ENCODE data around the gene CCDC73. TPM values are rescaled to one million over a fixed set of nuclear protein-coding genes. Genes with fewer than 3 reads are reported as not detected.

The CCDC73 gene
- total RNA-seq, 6 experiments from 2014 or later = 0.18 to 0.44 (median 0.26) TPM

GRCh38 chr11:32752001-32752400 lies 42.5 kb downstream of the CCDC73 start:
- no peaks in the 10 kb centered on the region for H3K9me3 ChIP-seq
- no peaks in the 10 kb centered on the region for H3K27me3 ChIP-seq
- no peak for DNase-seq
- H3K27ac ChIP-seq = no peak overlapping the region
- intact Hi-C loops (cut with DNase I) = no loop called here
- TF ChIP-seq, protein P1, sequence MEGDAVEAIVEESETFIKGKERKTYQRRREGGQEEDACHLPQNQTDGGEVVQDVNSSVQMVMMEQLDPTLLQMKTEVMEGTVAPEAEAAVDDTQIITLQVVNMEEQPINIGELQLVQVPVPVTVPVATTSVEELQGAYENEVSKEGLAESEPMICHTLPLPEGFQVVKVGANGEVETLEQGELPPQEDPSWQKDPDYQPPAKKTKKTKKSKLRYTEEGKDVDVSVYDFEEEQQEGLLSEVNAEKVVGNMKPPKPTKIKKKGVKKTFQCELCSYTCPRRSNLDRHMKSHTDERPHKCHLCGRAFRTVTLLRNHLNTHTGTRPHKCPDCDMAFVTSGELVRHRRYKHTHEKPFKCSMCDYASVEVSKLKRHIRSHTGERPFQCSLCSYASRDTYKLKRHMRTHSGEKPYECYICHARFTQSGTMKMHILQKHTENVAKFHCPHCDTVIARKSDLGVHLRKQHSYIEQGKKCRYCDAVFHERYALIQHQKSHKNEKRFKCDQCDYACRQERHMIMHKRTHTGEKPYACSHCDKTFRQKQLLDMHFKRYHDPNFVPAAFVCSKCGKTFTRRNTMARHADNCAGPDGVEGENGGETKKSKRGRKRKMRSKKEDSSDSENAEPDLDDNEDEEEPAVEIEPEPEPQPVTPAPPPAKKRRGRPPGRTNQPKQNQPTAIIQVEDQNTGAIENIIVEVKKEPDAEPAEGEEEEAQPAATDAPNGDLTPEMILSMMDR (IDR thresholded peaks at IDR 0.05) = no peak
- no peak for TF ChIP-seq POLR2A (IDR thresholded peaks at IDR 0.05)
- ATAC-seq = no peak
- H3K4me3 ChIP-seq = no peak overlapping the region
- 89% methylated on average over 2 of the region's 2 CpGs for WGBS (ENCODE audit: insufficient coverage, low coverage, low lambda C conversion rate, missing lambda C conversion rate)
- no peaks in the 10 kb centered on the region for H3K4me1 ChIP-seq
- no peaks in the 10 kb centered on the region for H3K36me3 ChIP-seq

DNA sequence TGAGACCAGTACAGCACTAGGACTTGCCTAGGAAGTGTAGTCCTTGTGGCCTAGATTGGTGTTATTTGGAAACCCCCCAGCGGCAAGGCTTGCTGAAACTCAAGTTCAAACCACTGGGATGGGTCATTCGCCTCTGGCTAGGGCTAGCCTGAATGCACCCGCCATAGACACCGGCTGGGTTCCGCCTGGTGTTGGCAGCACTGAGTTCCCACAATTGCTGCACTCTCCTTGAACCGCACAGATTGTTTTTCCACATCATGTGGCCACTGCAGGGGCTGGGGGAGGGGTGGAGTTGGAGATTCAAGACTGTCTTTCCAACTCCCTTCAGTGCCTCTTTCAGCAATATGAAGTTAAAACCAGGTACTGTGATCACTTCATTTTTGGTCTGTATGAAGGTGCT lies 43.1 kb downstream of the CCDC73 start:
- H3K27ac ChIP-seq = no peak overlapping the region
- no peak for TF ChIP-seq POLR2A (IDR thresholded peaks at IDR 0.05)
- TF ChIP-seq, protein P1 (IDR thresholded peaks at IDR 0.05) = no peak
- intact Hi-C loops (cut with DNase I) = no loop called here
- no peaks in the 10 kb centered on the region for H3K9me3 ChIP-seq
- ATAC-seq (no peak), DNase-seq (no peak)
- H3K36me3 ChIP-seq = no peaks in the 10 kb centered on the region
- WGBS (ENCODE audit: insufficient coverage, low coverage, low lambda C conversion rate, missing lambda C conversion rate) = no CpG with 5 or more reads among the region's 6 CpGs
- no peaks in the 10 kb centered on the region for H3K27me3 ChIP-seq
- H3K4me3 ChIP-seq = no peak overlapping the region
- H3K4me1 ChIP-seq = no peaks in the 10 kb centered on the region

DNA sequence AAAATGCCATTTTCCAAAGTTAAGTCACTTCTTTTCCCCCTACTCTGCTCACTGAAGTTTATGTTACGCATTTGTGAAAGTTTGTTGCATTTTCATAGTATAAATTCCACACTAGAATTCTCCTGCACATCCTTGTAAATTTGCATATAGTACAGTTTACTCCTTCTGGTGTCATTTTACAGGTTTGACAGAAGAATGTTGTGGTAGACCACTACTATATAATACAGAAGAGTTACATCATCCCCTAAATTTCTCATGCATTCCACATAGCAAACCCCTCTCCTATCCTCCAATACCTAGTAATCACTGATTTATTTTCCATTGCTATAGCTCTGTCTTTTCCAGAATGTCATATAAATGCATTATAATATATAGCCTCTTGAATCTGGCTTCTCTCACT lies 64.5 kb downstream of the CCDC73 start:
- H3K9me3 ChIP-seq = no peaks in the 10 kb centered on the region
- no peaks in the 10 kb centered on the region for H3K4me1 ChIP-seq
- DNase-seq (no peak), ATAC-seq (no peak)
- no peak overlapping the region for H3K27ac ChIP-seq
- 92% methylated on average over 1 of the region's 1 CpG for WGBS (ENCODE audit: insufficient coverage, low coverage, low lambda C conversion rate, missing lambda C conversion rate)
- TF ChIP-seq, protein P1 (IDR thresholded peaks at IDR 0.05) = no peak
- TF ChIP-seq POLR2A (IDR thresholded peaks at IDR 0.05) = no peak
- intact Hi-C loops (cut with DNase I) = no loop called here
- no peak overlapping the region for H3K4me3 ChIP-seq
- H3K27me3 ChIP-seq = no peaks in the 10 kb centered on the region
- H3K36me3 ChIP-seq = no peaks in the 10 kb centered on the region

- 46% methylated on average over 3 of the region's 3 CpGs for WGBS (ENCODE audit: insufficient coverage, low coverage, low lambda C conversion rate, missing lambda C conversion rate)
- intact Hi-C loops (cut with DNase I) = no loop called here
Measured at GRCh38 chr11:32723332-32723731, 71.1 kb downstream of the CCDC73 start.

More at GRCh38 chr11:32723332-32723731, 71.1 kb downstream of the CCDC73 start:
- ATAC-seq = no peak
- Histone ChIP-seq H3K27me3 (no peaks in the 10 kb centered on the region), H3K27ac (no peak overlapping the region), H3K36me3 (no peaks in the 10 kb centered on the region), H3K4me1 (no peaks in the 10 kb centered on the region), H3K9me3 (no peaks in the 10 kb centered on the region), H3K4me3 (no peak overlapping the region)
- TF ChIP-seq, protein P1 (IDR thresholded peaks at IDR 0.05) = no peak
- TF ChIP-seq POLR2A (IDR thresholded peaks at IDR 0.05) = no peak
- no peak for DNase-seq

Measured in right lobe of liver (tissue), 6 donors.